GM18505 (cell line): Measurements from ENCODE around the gene TMEM91.
"Not testable (repeated sequence)": the region's sequence is repeated elsewhere in the genome, so short reads cannot be mapped to it uniquely, and the experiment has no call there.

Source experiments
- ATAC-seq: cut with Tn5 transposase; IDR thresholded peaks from one replicate; pipeline ENCODE4 v1.9.1; 2021; ENCODE audit not compliant: unreplicated experiment
- POLR2A ChIP-seq: IDR thresholded peaks from 4 replicates; pipeline ENCODE4 v1.6.1; 2011; ENCODE audit warnings: borderline replicate concordance; ENCODE audit not compliant: insufficient read depth, insufficient read length; ENCODE audit errors: extremely low read depth

TMEM91 gene

GRCh38 chr19:41402010-41402409, 25.7 kb downstream of the TMEM91 start:
- TF ChIP-seq POLR2A, result no peak

GRCh38 chr19:41403181-41403970, 27.0 kb downstream of the TMEM91 start:
- TF ChIP-seq POLR2A, result no peak
- no peak for ATAC-seq

More at GRCh38 chr19:41402010-41402409, 25.7 kb downstream of the TMEM91 start:
- ATAC-seq, result no peak

- TF ChIP-seq POLR2A, result no peak
- no peak for ATAC-seq
Measured at GRCh38 chr19:41405776-41406175, 29.4 kb downstream of the TMEM91 start.

GRCh38 chr19:41407271-41407670, 30.9 kb downstream of the TMEM91 start:
- no peak for ATAC-seq

GRCh38 chr19:41408256-41408655, 31.9 kb downstream of the TMEM91 start:
- TF ChIP-seq POLR2A, result no peak
- ATAC-seq, result no peak

More at GRCh38 chr19:41407271-41407670, 30.9 kb downstream of the TMEM91 start:
- no peak for TF ChIP-seq POLR2A

GRCh38 chr19:41408846-41409245, 32.5 kb downstream of the TMEM91 start:
- not testable (repeated sequence) for ATAC-seq

GRCh38 chr19:41409288-41409687, 33.0 kb downstream of the TMEM91 start:
- no peak for ATAC-seq

GRCh38 chr19:41410336-41411054, 34.2 kb downstream of the TMEM91 start:
- ATAC-seq, result no peak

More at GRCh38 chr19:41409288-41409687, 33.0 kb downstream of the TMEM91 start:
- no peak for TF ChIP-seq POLR2A

GRCh38 chr19:41411100-41411967, 35.0 kb downstream of the TMEM91 start:
- ATAC-seq, result no peak
- TF ChIP-seq POLR2A, result no peak

More at GRCh38 chr19:41410336-41411054, 34.2 kb downstream of the TMEM91 start:
- no peak for TF ChIP-seq POLR2A

- ATAC-seq, result no peak
Measured at GRCh38 chr19:41411968-41412265, 35.6 kb downstream of the TMEM91 start.

GRCh38 chr19:41412953-41413352, 36.6 kb downstream of the TMEM91 start:
- ATAC-seq, result no peak
- no peak for TF ChIP-seq POLR2A

More at GRCh38 chr19:41411968-41412265, 35.6 kb downstream of the TMEM91 start:
- no peak for TF ChIP-seq POLR2A

GRCh38 chr19:41413947-41414346, 37.6 kb downstream of the TMEM91 start:
- no peak for ATAC-seq
- no peak for TF ChIP-seq POLR2A

- ATAC-seq, result no peak
- no peak for TF ChIP-seq POLR2A
Measured at GRCh38 chr19:41414461-41414860, 38.1 kb downstream of the TMEM91 start.
